ENCODE data around the gene TMEM72. TPM values are rescaled to one million over a fixed set of nuclear protein-coding genes. Genes with fewer than 3 reads are reported as not detected.

Gene TMEM72
- total RNA-seq, 6 experiments from 2014 or later = not detected

DNA sequence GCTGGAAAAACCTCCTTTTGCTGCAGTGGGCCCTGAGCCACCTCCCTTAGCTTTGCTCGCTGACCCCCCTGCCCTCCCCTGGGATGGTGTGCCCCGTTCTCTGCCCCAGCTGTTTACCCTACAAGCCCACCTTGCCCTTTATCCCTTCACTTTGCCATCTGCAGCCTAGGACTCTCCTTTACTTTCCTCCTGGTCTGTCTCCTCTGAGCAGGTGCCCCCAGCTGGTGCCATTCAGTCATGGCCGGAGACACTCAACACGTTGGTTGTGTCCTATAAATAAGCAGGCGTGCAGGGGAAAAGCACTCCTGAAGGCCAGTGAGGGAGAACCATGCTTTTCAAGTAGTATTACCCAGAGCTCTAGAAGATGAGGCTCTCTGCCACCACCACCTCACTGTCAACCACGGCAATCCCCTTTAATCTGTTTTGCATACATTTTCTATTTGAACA lies 54.5 kb downstream of the TMEM72 start:
- H3K27ac Mint-ChIP-seq = no peak overlapping the region
- TF ChIP-seq, protein P1, sequence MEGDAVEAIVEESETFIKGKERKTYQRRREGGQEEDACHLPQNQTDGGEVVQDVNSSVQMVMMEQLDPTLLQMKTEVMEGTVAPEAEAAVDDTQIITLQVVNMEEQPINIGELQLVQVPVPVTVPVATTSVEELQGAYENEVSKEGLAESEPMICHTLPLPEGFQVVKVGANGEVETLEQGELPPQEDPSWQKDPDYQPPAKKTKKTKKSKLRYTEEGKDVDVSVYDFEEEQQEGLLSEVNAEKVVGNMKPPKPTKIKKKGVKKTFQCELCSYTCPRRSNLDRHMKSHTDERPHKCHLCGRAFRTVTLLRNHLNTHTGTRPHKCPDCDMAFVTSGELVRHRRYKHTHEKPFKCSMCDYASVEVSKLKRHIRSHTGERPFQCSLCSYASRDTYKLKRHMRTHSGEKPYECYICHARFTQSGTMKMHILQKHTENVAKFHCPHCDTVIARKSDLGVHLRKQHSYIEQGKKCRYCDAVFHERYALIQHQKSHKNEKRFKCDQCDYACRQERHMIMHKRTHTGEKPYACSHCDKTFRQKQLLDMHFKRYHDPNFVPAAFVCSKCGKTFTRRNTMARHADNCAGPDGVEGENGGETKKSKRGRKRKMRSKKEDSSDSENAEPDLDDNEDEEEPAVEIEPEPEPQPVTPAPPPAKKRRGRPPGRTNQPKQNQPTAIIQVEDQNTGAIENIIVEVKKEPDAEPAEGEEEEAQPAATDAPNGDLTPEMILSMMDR (IDR thresholded peaks at IDR 0.05) = no peak
- H3K36me3 Mint-ChIP-seq (ENCODE audit: low read depth) = no peaks in the 10 kb centered on the region
- peaks cover 25% of the 10 kb centered on the region for H3K4me1 Mint-ChIP-seq (ENCODE audit: low read depth)
- H3K4me3 Mint-ChIP-seq = no peak overlapping the region
- no peaks in the 10 kb centered on the region for H3K9me3 Mint-ChIP-seq
- no peak for DNase-seq
- H3K27me3 Mint-ChIP-seq (ENCODE audit: insufficient read depth) = peaks cover 7% of the 10 kb centered on the region

DNA sequence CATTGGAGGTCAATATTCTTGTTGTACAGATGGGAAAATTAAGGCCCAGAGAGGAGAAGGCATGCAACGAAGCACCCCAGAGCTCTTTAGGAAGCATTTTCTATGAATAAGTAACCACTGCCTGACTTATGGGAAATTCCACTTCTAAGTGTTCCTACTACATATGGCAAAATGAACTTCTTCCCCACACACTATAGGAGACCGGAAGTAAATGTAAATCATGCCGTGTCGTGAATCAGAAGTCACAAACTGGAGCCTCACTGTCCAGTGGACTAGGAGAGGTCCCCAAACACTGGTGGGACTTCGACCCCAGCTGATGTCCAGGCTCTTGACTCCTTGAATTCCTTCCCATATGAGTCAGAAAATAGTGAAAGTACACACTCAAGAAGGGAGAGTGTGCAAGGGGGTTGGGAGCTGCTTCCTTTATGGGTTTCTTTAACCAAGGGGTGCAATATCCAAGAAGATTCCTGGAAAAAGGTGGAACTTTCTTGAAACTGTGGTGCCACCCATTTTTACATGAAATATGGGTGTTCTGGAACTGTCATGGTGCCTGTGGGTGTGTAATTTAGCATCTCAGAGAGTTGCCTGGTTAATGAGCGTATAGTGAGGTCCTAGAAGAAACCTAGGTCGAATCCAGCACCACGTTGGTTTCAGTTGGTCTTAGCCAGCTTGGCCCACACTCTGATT lies 55.1 kb downstream of the TMEM72 start:
- H3K36me3 Mint-ChIP-seq (ENCODE audit: low read depth) = no peaks in the 10 kb centered on the region
- H3K27me3 Mint-ChIP-seq (ENCODE audit: insufficient read depth) = peaks cover 7% of the 10 kb centered on the region
- H3K9me3 Mint-ChIP-seq = no peaks in the 10 kb centered on the region
- TF ChIP-seq, protein P1 (IDR thresholded peaks at IDR 0.05) = no peak
- H3K4me3 Mint-ChIP-seq = no peak overlapping the region
- no peak for DNase-seq
- peaks cover 24% of the 10 kb centered on the region for H3K4me1 Mint-ChIP-seq (ENCODE audit: low read depth)
- H3K27ac Mint-ChIP-seq = no peak overlapping the region

DNA sequence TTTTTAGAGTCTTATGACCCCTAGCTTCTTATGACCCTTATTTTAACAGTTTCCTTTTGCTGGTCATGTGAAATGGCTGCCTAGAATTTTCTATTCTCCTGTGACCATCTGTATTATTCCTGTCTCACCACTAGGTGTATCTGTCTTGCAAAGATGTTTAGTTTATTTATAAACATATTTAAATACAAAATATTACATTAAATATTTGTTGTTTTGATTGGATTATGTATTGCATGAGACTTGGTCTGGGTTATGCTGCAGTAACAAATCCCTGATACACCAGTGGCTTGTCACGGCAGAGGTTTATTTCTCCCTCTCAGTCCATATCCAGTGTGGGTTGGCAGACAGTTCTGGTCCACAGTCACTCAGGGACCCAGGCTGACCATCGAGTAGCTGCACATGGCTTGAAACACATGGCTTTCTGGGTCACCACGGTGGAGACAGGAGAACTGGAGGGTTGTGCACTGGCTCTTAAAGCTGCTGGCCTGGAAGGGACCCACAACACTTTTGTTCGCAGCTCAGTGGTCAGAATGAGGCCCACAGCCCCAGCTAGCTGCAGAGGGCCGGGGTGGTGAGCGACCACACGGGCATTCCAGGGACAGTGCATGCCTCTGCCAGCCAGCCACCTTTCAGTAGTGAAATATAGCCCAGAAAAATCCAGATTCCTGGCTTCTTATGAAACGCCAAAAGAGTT lies 55.8 kb downstream of the TMEM72 start:
- TF ChIP-seq, protein P1 (IDR thresholded peaks at IDR 0.05) = peak; percentile 74
- no peak overlapping the region for H3K27ac Mint-ChIP-seq
- no peaks in the 10 kb centered on the region for H3K9me3 Mint-ChIP-seq
- no peaks in the 10 kb centered on the region for H3K36me3 Mint-ChIP-seq (ENCODE audit: low read depth)
- peaks cover 5% of the 10 kb centered on the region for H3K27me3 Mint-ChIP-seq (ENCODE audit: insufficient read depth)
- DNase-seq = no peak
- peaks cover 24% of the 10 kb centered on the region for H3K4me1 Mint-ChIP-seq (ENCODE audit: low read depth)
- H3K4me3 Mint-ChIP-seq = no peak overlapping the region

DNA sequence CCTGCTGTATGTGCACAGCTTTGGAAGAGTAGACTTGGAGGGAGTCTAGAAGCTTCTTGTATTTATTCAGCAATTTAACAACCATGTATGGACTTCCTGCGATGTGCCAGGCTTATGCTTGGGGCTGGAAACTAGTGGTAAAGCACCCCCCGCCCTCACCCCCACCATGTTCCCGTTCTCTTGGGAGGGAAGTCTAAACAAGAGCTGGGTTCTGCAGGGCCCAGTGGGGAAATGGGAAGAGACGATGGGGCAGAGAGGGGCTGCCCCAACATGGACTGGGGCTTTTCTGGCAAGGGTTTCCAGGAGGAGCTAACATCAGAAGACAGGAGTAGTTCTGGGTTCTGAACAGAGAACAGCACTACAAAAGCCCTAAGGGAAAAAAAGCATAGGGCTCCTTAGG lies 56.5 kb downstream of the TMEM72 start:
- H3K36me3 Mint-ChIP-seq (ENCODE audit: low read depth) = no peaks in the 10 kb centered on the region
- H3K4me3 Mint-ChIP-seq = no peak overlapping the region
- TF ChIP-seq, protein P1 (IDR thresholded peaks at IDR 0.05) = no peak
- peaks cover 24% of the 10 kb centered on the region for H3K4me1 Mint-ChIP-seq (ENCODE audit: low read depth)
- no peaks in the 10 kb centered on the region for H3K9me3 Mint-ChIP-seq
- no peak for DNase-seq
- peaks cover 5% of the 10 kb centered on the region for H3K27me3 Mint-ChIP-seq (ENCODE audit: insufficient read depth)
- no peak overlapping the region for H3K27ac Mint-ChIP-seq

DNA sequence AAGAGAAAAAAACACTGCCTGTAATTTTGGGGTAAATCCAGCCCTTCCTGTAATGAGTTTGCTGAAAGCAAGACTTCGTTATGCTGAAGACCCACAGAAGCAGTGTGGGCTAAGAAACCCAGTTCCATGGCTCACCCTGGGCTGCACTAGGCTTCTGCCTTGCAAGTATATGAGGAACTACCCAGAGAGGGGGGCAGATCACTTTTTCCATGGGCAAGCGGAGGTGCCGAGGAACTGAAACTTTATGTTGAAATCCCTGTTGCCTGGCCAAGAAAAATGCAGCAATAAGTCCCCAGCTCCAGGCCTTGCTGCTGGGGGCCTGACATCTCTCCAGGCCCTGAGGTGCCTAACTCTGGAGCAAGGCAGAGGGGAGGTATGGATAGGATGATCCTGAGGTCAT lies 57.0 kb downstream of the TMEM72 start:
- no peak overlapping the region for H3K4me3 Mint-ChIP-seq
- peaks cover 24% of the 10 kb centered on the region for H3K4me1 Mint-ChIP-seq (ENCODE audit: low read depth)
- H3K27me3 Mint-ChIP-seq (ENCODE audit: insufficient read depth) = peaks cover 5% of the 10 kb centered on the region
- H3K9me3 Mint-ChIP-seq = no peaks in the 10 kb centered on the region
- no peak for DNase-seq
- no peak overlapping the region for H3K27ac Mint-ChIP-seq
- H3K36me3 Mint-ChIP-seq (ENCODE audit: low read depth) = no peaks in the 10 kb centered on the region
- TF ChIP-seq, protein P1 (IDR thresholded peaks at IDR 0.05) = no peak
